ENCODE results near the gene PRKAR1B. TPM values are rescaled to one million over a fixed set of nuclear protein-coding genes. Genes with fewer than 3 reads are reported as not detected.

Gene PRKAR1B
- total and polyA plus RNA-seq, 2 donors (not counting 1 experiment from before 2014, with no cell fraction given), result 4.5 to 8.6 TPM

- Histone ChIP-seq H4K20me1 (ENCODE audit: control insufficient read depth, insufficient read depth, low read length, poor library complexity, severe bottlenecking) (no peaks in the 10 kb centered on the region), H3K27me3 (replicated peaks in 1 of 4; ENCODE audit: control extremely low read depth in 1 of 4, control insufficient read depth in 3 of 4, insufficient read depth in 4 of 4, low read length in 3 of 4) (no peaks in the 10 kb centered on the region), H3K4me2 (replicated peaks; ENCODE audit: low read depth, low read length, poor library complexity, severe bottlenecking) (no peak overlapping the region), H2AFZ (ENCODE audit: insufficient read depth, low read depth, low read length, poor library complexity, severe bottlenecking) (no peak overlapping the region), H3K9me3 (ENCODE audit: control extremely low read depth in 1 of 3, control insufficient read depth in 2 of 3, insufficient read depth in 1 of 3, low read length in 2 of 3) (no peaks in the 10 kb centered on the region), H3K79me2 (ENCODE audit: control insufficient read depth, insufficient read depth, low read length) (no peaks in the 10 kb centered on the region), H3K36me3 (replicated peaks in 1 of 2; ENCODE audit: control extremely low read depth in 1 of 2, control insufficient read depth in 1 of 2, extremely low read depth in 1 of 2, insufficient read depth in 2 of 2, low read length in 1 of 2) (peaks cover 2 to 37% of the 10 kb centered on the region in 2 experiments), H3K4me3 (ENCODE audit: control extremely low read depth in 1 of 5, extremely low read depth in 1 of 5, insufficient read depth in 1 of 5, low read depth in 2 of 5, low read length in 4 of 5) (no peak overlapping the region), H3K4me1 (ENCODE audit: control insufficient read depth in 2 of 2, insufficient read depth in 2 of 2, low read length in 2 of 2) (no peaks in the 10 kb centered on the region), H3K9ac (ENCODE audit: low read length) (no peak overlapping the region), H3K27ac (ENCODE audit: low read length in 2 of 2) (no peak overlapping the region)
- no peak overlapping the region for H3K4me3 Mint-ChIP-seq
- CTCF ChIA-PET, result no interaction called here
- H3K27ac Mint-ChIP-seq, result no peak overlapping the region
- H3K27me3 Mint-ChIP-seq, result no peaks in the 10 kb centered on the region
- intact Hi-C loops (cut with micrococcal nuclease), result no loop called here
- no peaks in the 10 kb centered on the region for H3K4me1 Mint-ChIP-seq
- POLR2A ChIA-PET, result no interaction called here
- ATAC-seq (ENCODE audit: low read depth) (no peak), DNase-seq (no peak)
- WGBS (ENCODE audit: insufficient coverage), result 98% methylated on average over 30 of the region's 30 CpGs
- TF ChIP-seq, protein P1, sequence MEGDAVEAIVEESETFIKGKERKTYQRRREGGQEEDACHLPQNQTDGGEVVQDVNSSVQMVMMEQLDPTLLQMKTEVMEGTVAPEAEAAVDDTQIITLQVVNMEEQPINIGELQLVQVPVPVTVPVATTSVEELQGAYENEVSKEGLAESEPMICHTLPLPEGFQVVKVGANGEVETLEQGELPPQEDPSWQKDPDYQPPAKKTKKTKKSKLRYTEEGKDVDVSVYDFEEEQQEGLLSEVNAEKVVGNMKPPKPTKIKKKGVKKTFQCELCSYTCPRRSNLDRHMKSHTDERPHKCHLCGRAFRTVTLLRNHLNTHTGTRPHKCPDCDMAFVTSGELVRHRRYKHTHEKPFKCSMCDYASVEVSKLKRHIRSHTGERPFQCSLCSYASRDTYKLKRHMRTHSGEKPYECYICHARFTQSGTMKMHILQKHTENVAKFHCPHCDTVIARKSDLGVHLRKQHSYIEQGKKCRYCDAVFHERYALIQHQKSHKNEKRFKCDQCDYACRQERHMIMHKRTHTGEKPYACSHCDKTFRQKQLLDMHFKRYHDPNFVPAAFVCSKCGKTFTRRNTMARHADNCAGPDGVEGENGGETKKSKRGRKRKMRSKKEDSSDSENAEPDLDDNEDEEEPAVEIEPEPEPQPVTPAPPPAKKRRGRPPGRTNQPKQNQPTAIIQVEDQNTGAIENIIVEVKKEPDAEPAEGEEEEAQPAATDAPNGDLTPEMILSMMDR (IDR thresholded peaks at IDR 0.05), result no peak
- no peak for TF ChIP-seq EZH2 (IDR thresholded peaks at IDR 0.05; ENCODE audit: borderline replicate concordance, insufficient read depth, low read depth, low read length, poor library complexity, severe bottlenecking)
- H3K9me3 Mint-ChIP-seq (ENCODE audit: insufficient read depth), result no peaks in the 10 kb centered on the region
These were observed 29.3 kb upstream of the PRKAR1B start for GRCh38 chr7:756231-756927.

GRCh38 chr7:755413-755805 is 28.3 kb upstream of the PRKAR1B start:
- no peak overlapping the region for H3K27ac ChIP-seq (ENCODE audit: low read length in 2 of 2)
- Mint-ChIP-seq H3K4me3 (no peak overlapping the region), H3K4me1 (no peaks in the 10 kb centered on the region), H3K9me3 (ENCODE audit: insufficient read depth) (no peaks in the 10 kb centered on the region), H3K27me3 (no peaks in the 10 kb centered on the region), H3K27ac (no peak overlapping the region)
- no peak for DNase-seq
- ChIA-PET CTCF (no interaction called here), POLR2A (no interaction called here)
- no peak overlapping the region for H3K4me2 ChIP-seq (replicated peaks; ENCODE audit: low read depth, low read length, poor library complexity, severe bottlenecking)
- H3K9me3 ChIP-seq (ENCODE audit: control extremely low read depth in 1 of 3, control insufficient read depth in 2 of 3, insufficient read depth in 1 of 3, low read length in 2 of 3), result no peaks in the 10 kb centered on the region
- no peak overlapping the region for H3K9ac ChIP-seq (ENCODE audit: low read length)
- no peaks in the 10 kb centered on the region for H3K4me1 ChIP-seq (ENCODE audit: control insufficient read depth in 2 of 2, insufficient read depth in 2 of 2, low read length in 2 of 2)
- H3K27me3 ChIP-seq (replicated peaks in 1 of 4; ENCODE audit: control extremely low read depth in 1 of 4, control insufficient read depth in 3 of 4, insufficient read depth in 4 of 4, low read length in 3 of 4), result no peaks in the 10 kb centered on the region
- WGBS (ENCODE audit: insufficient coverage), result 100% methylated on average over 5 of the region's 9 CpGs
- H3K4me3 ChIP-seq (ENCODE audit: control extremely low read depth in 1 of 5, extremely low read depth in 1 of 5, insufficient read depth in 1 of 5, low read depth in 2 of 5, low read length in 4 of 5), result no peak overlapping the region
- H2AFZ ChIP-seq (ENCODE audit: insufficient read depth, low read depth, low read length, poor library complexity, severe bottlenecking), result no peak overlapping the region
- no peak for TF ChIP-seq EZH2 (IDR thresholded peaks at IDR 0.05; ENCODE audit: borderline replicate concordance, insufficient read depth, low read depth, low read length, poor library complexity, severe bottlenecking)
- TF ChIP-seq, protein P1 (IDR thresholded peaks at IDR 0.05), result no peak
- peaks cover 2 to 37% of the 10 kb centered on the region in 2 experiments for H3K36me3 ChIP-seq (replicated peaks in 1 of 2; ENCODE audit: control extremely low read depth in 1 of 2, control insufficient read depth in 1 of 2, extremely low read depth in 1 of 2, insufficient read depth in 2 of 2, low read length in 1 of 2)
- intact Hi-C loops (cut with micrococcal nuclease), result no loop called here
- no peaks in the 10 kb centered on the region for H4K20me1 ChIP-seq (ENCODE audit: control insufficient read depth, insufficient read depth, low read length, poor library complexity, severe bottlenecking)
- no peaks in the 10 kb centered on the region for H3K79me2 ChIP-seq (ENCODE audit: control insufficient read depth, insufficient read depth, low read length)
- no peak for ATAC-seq (ENCODE audit: low read depth)

All from B cell (primary cell).